Measurements from ENCODE around the gene ADIRF.
"Not testable (repeated sequence)": the region's sequence is repeated elsewhere in the genome, so short reads cannot be mapped to it uniquely, and the experiment has no call there.

ADIRF gene

GRCh38 chr10:87014986-87015716 lies 46.9 kb downstream of the ADIRF start:
- H3K4me2 ChIP-seq, H3K27ac ChIP-seq: not testable (repeated sequence)

GRCh38 chr10:87018127-87018526 lies 49.8 kb downstream of the ADIRF start:
- not testable (repeated sequence) for H3K4me1 ChIP-seq (ENCODE audit: low read depth, poor library complexity, severe bottlenecking); H2AFZ ChIP-seq (ENCODE audit: low read depth); H3K27me3 ChIP-seq (ENCODE audit: insufficient read depth, low read depth); H3K4me3 ChIP-seq (IDR thresholded peaks at IDR 0.05; ENCODE audit: insufficient read depth, low read depth, low read length); H3K27ac ChIP-seq; H4K20me1 ChIP-seq (ENCODE audit: insufficient read depth); H3K4me2 ChIP-seq; H3K9ac ChIP-seq; H3K36me3 ChIP-seq (ENCODE audit: insufficient read depth); H3K79me2 ChIP-seq (ENCODE audit: insufficient read depth, low read depth)

More at GRCh38 chr10:87014986-87015716, 46.9 kb downstream of the ADIRF start:
- H3K4me3 ChIP-seq (IDR thresholded peaks at IDR 0.05; ENCODE audit: insufficient read depth, low read depth, low read length); H3K9ac ChIP-seq; H3K4me1 ChIP-seq (ENCODE audit: low read depth, poor library complexity, severe bottlenecking); H3K27me3 ChIP-seq (ENCODE audit: insufficient read depth, low read depth); H3K79me2 ChIP-seq (ENCODE audit: insufficient read depth, low read depth); H4K20me1 ChIP-seq (ENCODE audit: insufficient read depth); H3K36me3 ChIP-seq (ENCODE audit: insufficient read depth); H2AFZ ChIP-seq (ENCODE audit: low read depth): not testable (repeated sequence)

GRCh38 chr10:87019066-87019465 lies 50.8 kb downstream of the ADIRF start:
- H3K36me3 ChIP-seq (ENCODE audit: insufficient read depth); H3K27me3 ChIP-seq (ENCODE audit: insufficient read depth, low read depth); H3K4me3 ChIP-seq (IDR thresholded peaks at IDR 0.05; ENCODE audit: insufficient read depth, low read depth, low read length): not testable (repeated sequence)

GRCh38 chr10:87019504-87019903 lies 51.2 kb downstream of the ADIRF start:
- H4K20me1 ChIP-seq (ENCODE audit: insufficient read depth); H2AFZ ChIP-seq (ENCODE audit: low read depth); H3K27ac ChIP-seq; H3K36me3 ChIP-seq (ENCODE audit: insufficient read depth); H3K27me3 ChIP-seq (ENCODE audit: insufficient read depth, low read depth); H3K4me1 ChIP-seq (ENCODE audit: low read depth, poor library complexity, severe bottlenecking); H3K4me3 ChIP-seq (IDR thresholded peaks at IDR 0.05; ENCODE audit: insufficient read depth, low read depth, low read length); H3K79me2 ChIP-seq (ENCODE audit: insufficient read depth, low read depth); H3K9ac ChIP-seq; H3K4me2 ChIP-seq: not testable (repeated sequence)

More at GRCh38 chr10:87019066-87019465, 50.8 kb downstream of the ADIRF start:
- H3K4me1 ChIP-seq (ENCODE audit: low read depth, poor library complexity, severe bottlenecking); H2AFZ ChIP-seq (ENCODE audit: low read depth); H3K4me2 ChIP-seq; H3K79me2 ChIP-seq (ENCODE audit: insufficient read depth, low read depth); H3K27ac ChIP-seq; H4K20me1 ChIP-seq (ENCODE audit: insufficient read depth); H3K9ac ChIP-seq: not testable (repeated sequence)

GRCh38 chr10:87020056-87020455 lies 51.8 kb downstream of the ADIRF start, which contains the start of gene FAM25A:
Gene FAM25A (plus strand): TSS chr10:87020294. CDS start chr10:87020325, 31 bp downstream.
- H3K27ac ChIP-seq; H3K36me3 ChIP-seq (ENCODE audit: insufficient read depth); H3K4me1 ChIP-seq (ENCODE audit: low read depth, poor library complexity, severe bottlenecking); H3K4me3 ChIP-seq (IDR thresholded peaks at IDR 0.05; ENCODE audit: insufficient read depth, low read depth, low read length); H4K20me1 ChIP-seq (ENCODE audit: insufficient read depth); H3K9ac ChIP-seq; H3K4me2 ChIP-seq; H3K79me2 ChIP-seq (ENCODE audit: insufficient read depth, low read depth); H3K27me3 ChIP-seq (ENCODE audit: insufficient read depth, low read depth); H2AFZ ChIP-seq (ENCODE audit: low read depth): not testable (repeated sequence)

All from KMS-11 (cell line).